HL-60 (cell line): ENCODE measurements around the gene CASP1.

Experiments
- GABPA ChIP-seq: IDR thresholded peaks from 2 replicates; pipeline ENCODE4 v1.6.1; 2012; ENCODE audit warnings: low read depth
- POLR2AphosphoS5 ChIP-seq: IDR thresholded peaks from 2 replicates; pipeline ENCODE4 v1.6.1; 2012; ENCODE audit warnings: low read depth
- TF ChIP-seq, protein P1 (sequence below): IDR thresholded peaks from one replicate; pipeline ENCODE4 v1.5.1; 2011; ENCODE audit warnings: low read length, control low read depth, inconsistent platforms; ENCODE audit not compliant: insufficient read depth
- TF ChIP-seq, protein P2 (sequence below): IDR thresholded peaks from 2 replicates; pipeline ENCODE4 v1.6.1; 2012; ENCODE audit warnings: low read depth; ENCODE audit not compliant: insufficient replicate concordance

DNA sequence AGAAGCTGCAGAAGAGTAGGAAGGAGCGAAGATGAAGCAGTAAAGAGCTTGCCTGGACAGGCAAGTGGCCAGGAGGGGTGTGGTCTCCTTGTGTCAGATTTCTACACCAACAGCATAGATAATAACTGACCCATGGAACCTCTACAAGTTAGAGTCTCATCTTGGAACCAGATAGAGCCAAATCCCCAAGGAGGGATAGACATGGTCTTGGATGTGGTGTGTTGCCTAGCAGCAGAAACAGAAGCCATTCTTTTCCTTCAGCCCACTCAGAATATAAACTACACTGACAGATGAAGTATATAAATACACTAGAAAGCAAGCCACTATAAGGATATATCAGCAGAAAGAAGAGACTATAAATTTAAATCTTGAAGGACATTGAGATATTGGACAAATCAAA is 14.5 kb upstream of the CASP1 start:
- TF ChIP-seq, protein P1, sequence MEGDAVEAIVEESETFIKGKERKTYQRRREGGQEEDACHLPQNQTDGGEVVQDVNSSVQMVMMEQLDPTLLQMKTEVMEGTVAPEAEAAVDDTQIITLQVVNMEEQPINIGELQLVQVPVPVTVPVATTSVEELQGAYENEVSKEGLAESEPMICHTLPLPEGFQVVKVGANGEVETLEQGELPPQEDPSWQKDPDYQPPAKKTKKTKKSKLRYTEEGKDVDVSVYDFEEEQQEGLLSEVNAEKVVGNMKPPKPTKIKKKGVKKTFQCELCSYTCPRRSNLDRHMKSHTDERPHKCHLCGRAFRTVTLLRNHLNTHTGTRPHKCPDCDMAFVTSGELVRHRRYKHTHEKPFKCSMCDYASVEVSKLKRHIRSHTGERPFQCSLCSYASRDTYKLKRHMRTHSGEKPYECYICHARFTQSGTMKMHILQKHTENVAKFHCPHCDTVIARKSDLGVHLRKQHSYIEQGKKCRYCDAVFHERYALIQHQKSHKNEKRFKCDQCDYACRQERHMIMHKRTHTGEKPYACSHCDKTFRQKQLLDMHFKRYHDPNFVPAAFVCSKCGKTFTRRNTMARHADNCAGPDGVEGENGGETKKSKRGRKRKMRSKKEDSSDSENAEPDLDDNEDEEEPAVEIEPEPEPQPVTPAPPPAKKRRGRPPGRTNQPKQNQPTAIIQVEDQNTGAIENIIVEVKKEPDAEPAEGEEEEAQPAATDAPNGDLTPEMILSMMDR = no peak
- TF ChIP-seq, protein P2, sequence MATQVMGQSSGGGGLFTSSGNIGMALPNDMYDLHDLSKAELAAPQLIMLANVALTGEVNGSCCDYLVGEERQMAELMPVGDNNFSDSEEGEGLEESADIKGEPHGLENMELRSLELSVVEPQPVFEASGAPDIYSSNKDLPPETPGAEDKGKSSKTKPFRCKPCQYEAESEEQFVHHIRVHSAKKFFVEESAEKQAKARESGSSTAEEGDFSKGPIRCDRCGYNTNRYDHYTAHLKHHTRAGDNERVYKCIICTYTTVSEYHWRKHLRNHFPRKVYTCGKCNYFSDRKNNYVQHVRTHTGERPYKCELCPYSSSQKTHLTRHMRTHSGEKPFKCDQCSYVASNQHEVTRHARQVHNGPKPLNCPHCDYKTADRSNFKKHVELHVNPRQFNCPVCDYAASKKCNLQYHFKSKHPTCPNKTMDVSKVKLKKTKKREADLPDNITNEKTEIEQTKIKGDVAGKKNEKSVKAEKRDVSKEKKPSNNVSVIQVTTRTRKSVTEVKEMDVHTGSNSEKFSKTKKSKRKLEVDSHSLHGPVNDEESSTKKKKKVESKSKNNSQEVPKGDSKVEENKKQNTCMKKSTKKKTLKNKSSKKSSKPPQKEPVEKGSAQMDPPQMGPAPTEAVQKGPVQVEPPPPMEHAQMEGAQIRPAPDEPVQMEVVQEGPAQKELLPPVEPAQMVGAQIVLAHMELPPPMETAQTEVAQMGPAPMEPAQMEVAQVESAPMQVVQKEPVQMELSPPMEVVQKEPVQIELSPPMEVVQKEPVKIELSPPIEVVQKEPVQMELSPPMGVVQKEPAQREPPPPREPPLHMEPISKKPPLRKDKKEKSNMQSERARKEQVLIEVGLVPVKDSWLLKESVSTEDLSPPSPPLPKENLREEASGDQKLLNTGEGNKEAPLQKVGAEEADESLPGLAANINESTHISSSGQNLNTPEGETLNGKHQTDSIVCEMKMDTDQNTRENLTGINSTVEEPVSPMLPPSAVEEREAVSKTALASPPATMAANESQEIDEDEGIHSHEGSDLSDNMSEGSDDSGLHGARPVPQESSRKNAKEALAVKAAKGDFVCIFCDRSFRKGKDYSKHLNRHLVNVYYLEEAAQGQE = no peak
- TF ChIP-seq GABPA (no peak), POLR2AphosphoS5 (no peak)
